NCI-H2196 treated with DMSO at 0.1 percent for 48 hours (cell line): ENCODE measurements around the gene OR1I1.

ENCODE experiments used
- DNase-seq: peaks from one replicate; lab custom pipeline; 2025; ENCODE audit not compliant: unreplicated experiment; lab: John Stamatoyannopoulos, UW

Gene OR1I1

GRCh38 chr19:15118248-15118647 is 36.2 kb downstream of the OR1I1 start:
- no peak for DNase-seq

GRCh38 chr19:15118789-15119494 is 36.9 kb downstream of the OR1I1 start:
- no peak for DNase-seq

- DNase-seq = no peak
These were observed 38.4 kb downstream of the OR1I1 start for GRCh38 chr19:15120135-15121026.

GRCh38 chr19:15122331-15123030 is 40.5 kb downstream of the OR1I1 start:
- no peak for DNase-seq

GRCh38 chr19:15123031-15123890 is 41.2 kb downstream of the OR1I1 start:
- no peak for DNase-seq

DNA sequence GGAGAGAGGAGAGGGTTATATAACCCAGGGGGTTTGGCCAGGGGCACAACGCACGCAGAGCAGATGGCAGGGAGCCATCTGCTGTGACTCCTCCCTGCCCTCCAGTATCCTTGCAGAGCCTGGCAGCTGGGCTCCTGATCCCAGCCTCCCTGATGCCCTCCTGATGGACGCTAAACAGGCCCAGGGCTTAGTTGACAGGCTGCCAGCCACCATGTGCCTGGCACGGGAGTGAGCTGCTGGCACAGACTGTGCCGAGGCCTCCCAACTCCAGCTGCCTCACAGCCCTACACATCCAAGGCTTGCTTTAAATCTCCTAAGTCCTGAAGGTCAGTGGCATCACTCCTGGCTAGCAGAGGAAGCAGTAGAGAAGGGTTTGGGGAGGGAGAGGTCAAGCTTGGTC is 41.9 kb downstream of the OR1I1 start:
- peak; percentile 57 for DNase-seq

DNA sequence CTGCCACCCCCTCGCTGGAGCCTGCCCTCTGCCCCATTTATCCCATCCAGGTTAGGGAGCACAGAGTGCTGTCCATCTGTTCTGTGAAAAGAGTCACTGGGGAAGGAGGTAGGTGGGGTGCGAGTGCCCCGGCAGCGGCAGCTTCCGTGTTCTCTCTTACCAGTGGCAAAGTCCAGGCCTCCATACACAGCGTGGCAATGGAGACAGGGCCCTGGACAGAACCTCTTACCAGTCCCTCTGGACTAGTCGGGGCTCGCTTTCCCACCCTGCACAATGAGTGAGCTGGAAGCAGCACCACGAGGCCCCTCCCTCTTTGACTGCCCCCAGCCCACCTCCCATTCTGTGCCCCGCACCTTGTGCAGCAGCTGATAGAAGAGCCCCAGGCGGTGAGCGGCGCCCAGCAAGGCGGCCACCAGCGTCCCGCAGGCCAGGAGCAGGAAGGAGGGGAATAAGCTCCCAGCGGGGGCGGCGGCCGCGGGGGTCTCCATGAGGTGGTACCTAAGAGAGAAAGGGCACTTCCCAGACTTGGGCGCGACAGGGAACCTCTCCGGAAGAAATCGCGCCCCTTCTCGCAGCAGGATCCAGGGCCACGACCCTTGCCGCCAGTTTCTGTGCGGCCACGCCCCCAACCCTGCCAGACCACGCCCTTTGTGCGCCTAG is 42.7 kb downstream of the OR1I1 start:
- DNase-seq = no peak

GRCh38 chr19:15125232-15126067 is 43.4 kb downstream of the OR1I1 start:
- DNase-seq = peak; percentile 99

- no peak for DNase-seq
These were observed 44.3 kb downstream of the OR1I1 start for GRCh38 chr19:15126131-15126910.

DNA sequence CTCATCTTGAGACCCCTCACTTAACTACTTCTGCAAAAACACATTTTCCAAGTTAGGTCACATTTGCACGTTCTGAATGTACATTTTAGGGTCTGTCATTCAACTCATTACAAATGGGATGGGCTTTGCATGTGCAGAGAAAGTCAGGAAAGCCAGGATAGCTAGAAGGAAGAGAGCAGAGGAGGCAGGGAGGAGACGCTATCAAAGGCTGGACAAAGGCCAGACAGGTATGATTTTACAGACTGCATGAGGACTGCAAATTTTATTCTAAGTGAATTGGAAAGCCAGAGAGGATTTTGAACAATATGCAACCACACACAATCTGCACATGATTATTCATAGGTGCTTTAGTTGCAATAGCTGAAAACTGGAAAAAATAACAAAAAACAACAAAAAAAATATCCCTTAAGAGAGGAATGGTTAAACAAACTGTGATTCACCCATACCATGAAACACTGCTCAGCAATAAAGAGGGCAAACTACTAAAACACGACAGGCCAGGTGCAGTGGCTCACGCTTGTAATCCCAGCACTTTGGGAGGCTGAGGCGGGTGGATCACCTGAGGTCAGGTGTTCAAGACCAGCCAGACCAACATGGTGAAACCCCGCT is 46.3 kb downstream of the OR1I1 start:
- no peak for DNase-seq

GRCh38 chr19:15129856-15130585 is 48.0 kb downstream of the OR1I1 start:
- DNase-seq = no peak

DNA sequence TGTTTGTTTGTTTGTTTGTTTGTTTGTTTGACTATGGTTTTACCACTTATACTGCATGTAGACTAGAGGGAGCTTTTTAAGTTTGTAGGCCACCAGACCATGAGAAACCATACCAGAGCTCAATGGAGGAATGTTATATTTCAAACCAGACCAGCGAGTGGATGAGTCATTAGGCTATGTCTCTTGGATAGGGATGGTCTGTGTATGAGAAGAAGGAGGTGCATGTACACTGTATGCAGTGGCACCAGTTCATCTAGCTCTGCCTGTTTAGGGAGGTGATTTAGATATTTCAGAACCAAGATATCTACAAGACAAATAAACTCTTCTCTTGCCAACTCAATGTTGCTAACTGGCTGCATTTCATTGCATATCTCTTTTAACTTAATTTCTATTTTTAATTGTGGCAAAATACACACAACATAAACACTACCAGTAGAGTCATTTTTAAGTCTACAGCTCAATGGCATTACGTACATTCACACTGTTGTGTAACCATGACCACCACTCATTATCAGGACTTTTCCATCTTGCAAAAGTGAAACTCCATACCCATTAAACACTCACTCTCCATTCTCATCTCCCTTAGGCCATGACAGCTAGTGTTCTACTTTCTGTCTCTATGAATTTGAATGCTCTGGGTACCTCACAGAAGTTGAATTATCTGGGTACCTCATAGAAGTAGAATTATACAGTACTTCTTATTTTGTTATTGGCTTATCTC is 54.4 kb downstream of the OR1I1 start:
- no peak for DNase-seq

- no peak for DNase-seq
These were observed 55.8 kb downstream of the OR1I1 start for GRCh38 chr19:15137777-15138176.

- DNase-seq = no peak
These were observed 56.4 kb downstream of the OR1I1 start for GRCh38 chr19:15138427-15138826.

DNA sequence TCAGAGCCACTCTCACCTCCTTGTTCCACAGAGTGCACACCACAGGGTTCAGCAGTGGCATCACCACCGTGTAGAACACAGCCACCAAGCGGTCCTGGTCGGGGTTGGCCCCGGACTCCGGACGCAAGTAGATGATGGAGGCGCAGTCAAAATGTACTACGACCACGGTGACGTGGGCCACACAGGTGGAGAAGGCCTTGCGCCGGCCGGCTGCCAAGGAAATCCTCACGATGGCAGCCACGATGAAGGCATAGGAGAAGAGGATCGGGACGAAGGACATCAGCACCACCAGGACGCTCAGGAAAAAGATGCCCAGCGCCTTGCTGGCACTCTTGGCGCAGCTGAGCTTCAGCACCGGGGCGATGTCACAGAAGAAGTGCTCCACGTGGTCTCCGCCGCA is 59.1 kb downstream of the OR1I1 start:
- DNase-seq = no peak

GRCh38 chr19:15142313-15142712 is 60.3 kb downstream of the OR1I1 start:
- DNase-seq = no peak
